WTC11 (cell line): ENCODE results near the gene PTPN13. TPM values are rescaled to one million over a fixed set of nuclear protein-coding genes. Genes with fewer than 3 reads are reported as not detected.

Experiments used
- ATAC-seq: fragments of 200-7000 bp; cut with Tn5 transposase; 2 replicates; pipeline ENCODE4 v1.10.0; 2021; ENCODE audit warnings: mild to moderate bottlenecking, moderate library complexity
- CTCF ChIA-PET: fragments of 300-600 bp; sonication (Branson Sonifier 250); formaldehyde crosslinking; loops from one replicate; lab custom pipeline; 2021; ENCODE audit warnings: antibody characterized with exemption; lab: Charles Lee
- POLR2A ChIA-PET: fragments of 350-600 bp; sonication (Branson Sonifier 250); formaldehyde crosslinking; loops from one replicate; lab custom pipeline; 2021; ENCODE audit warnings: antibody characterized with exemption; lab: Charles Lee
- DNase-seq: peaks from one replicate; pipeline ENCODE4 v3.0.0; 2021; ENCODE audit warnings: low spot score
- H3K27ac Mint-ChIP-seq: 2 replicates; pipeline ENCODE4 v1.8.0; 2021; ENCODE audit warnings: mixed read lengths
- H3K27me3 Mint-ChIP-seq: 2 replicates; pipeline ENCODE4 v1.8.0; 2021; ENCODE audit warnings: low read depth, mild to moderate bottlenecking, moderate library complexity, mixed read lengths
- H3K36me3 Mint-ChIP-seq: 2 replicates; pipeline ENCODE4 v1.8.0; 2021; ENCODE audit warnings: mixed read lengths
- H3K4me1 Mint-ChIP-seq: 2 replicates; pipeline ENCODE4 v1.8.0; 2022; ENCODE audit warnings: mixed read lengths
- H3K4me3 Mint-ChIP-seq: 2 replicates; pipeline ENCODE4 v1.8.0; 2021; ENCODE audit warnings: mild to moderate bottlenecking, moderate library complexity, mixed read lengths
- H3K9me3 Mint-ChIP-seq: 2 replicates; pipeline ENCODE4 v1.8.0; 2021; ENCODE audit warnings: mixed read lengths
- AFF4 ChIP-seq: sonication (generic); formaldehyde crosslinking; IDR thresholded peaks from 2 replicates; pipeline ENCODE4 v1.8.1; 2023; ENCODE audit warnings: mild to moderate bottlenecking, missing genetic modification reagents, borderline replicate concordance
- GABPB1 ChIP-seq: sonication (generic); formaldehyde crosslinking; IDR thresholded peaks from 2 replicates; pipeline ENCODE4 v1.8.1; 2023; ENCODE audit warnings: mild to moderate bottlenecking, missing genetic modification reagents
- GRHL2 ChIP-seq: fragments of 250-450 bp; sonication (Bioruptor Pico); IDR thresholded peaks from 2 replicates; pipeline ENCODE4 v1.8.0; 2022; ENCODE audit warnings: mild to moderate bottlenecking, moderate library complexity; ENCODE audit not compliant: insufficient replicate concordance, severe bottlenecking
- GTF2I ChIP-seq: fragments of 250-450 bp; sonication (Bioruptor Pico); conservative IDR thresholded peaks from 2 replicates; pipeline ENCODE4 v1.4.0; 2021; ENCODE audit warnings: mild to moderate bottlenecking
- MAX ChIP-seq: sonication (generic); formaldehyde crosslinking; IDR thresholded peaks from 2 replicates; pipeline ENCODE4 v1.8.0; 2022; ENCODE audit warnings: mild to moderate bottlenecking, missing genetic modification reagents
- NR1H2 ChIP-seq: sonication (generic); formaldehyde crosslinking; IDR thresholded peaks from 2 replicates; pipeline ENCODE4 v1.9.0; 2021; ENCODE audit warnings: mild to moderate bottlenecking, moderate library complexity, missing genetic modification reagents
- SMAD3 ChIP-seq: sonication (generic); formaldehyde crosslinking; IDR thresholded peaks from 2 replicates; pipeline ENCODE4 v1.8.0; 2022; ENCODE audit warnings: missing genetic modification reagents, mild to moderate bottlenecking, borderline replicate concordance
- TEAD4 ChIP-seq: sonication (generic); formaldehyde crosslinking; IDR thresholded peaks from 2 replicates; pipeline ENCODE4 v1.8.0; 2022; ENCODE audit warnings: mild to moderate bottlenecking, missing genetic modification reagents
- total RNA-seq: library from RNA; stranded (reverse); gene quantifications from 3 replicates; pipeline ENCODE4 v1.2.3, GENCODE V29; 2021
- TF ChIP-seq, protein P1 (sequence below): sonication (generic); formaldehyde crosslinking; IDR thresholded peaks from 2 replicates; pipeline ENCODE4 v1.8.1; 2023; ENCODE audit warnings: mild to moderate bottlenecking, moderate library complexity, missing genetic modification reagents
- TF ChIP-seq, protein P2 (sequence below): sonication (generic); formaldehyde crosslinking; IDR thresholded peaks from 2 replicates; pipeline ENCODE4 v1.8.1; 2022; ENCODE audit warnings: mild to moderate bottlenecking, moderate library complexity, missing genetic modification reagents
- TF ChIP-seq, protein P3 (sequence below): sonication (generic); formaldehyde crosslinking; IDR thresholded peaks from 2 replicates; pipeline ENCODE4 v1.8.0; 2023; ENCODE audit warnings: missing genetic modification reagents
- TF ChIP-seq, protein P4 (sequence below): fragments of 250-450 bp; sonication (Bioruptor Pico); IDR thresholded peaks from 2 replicates; pipeline ENCODE4 v1.9.0; 2021; ENCODE audit warnings: moderate library complexity, mild to moderate bottlenecking, inconsistent platforms, borderline replicate concordance
- TF ChIP-seq, protein P5 (sequence below): sonication (generic); formaldehyde crosslinking; IDR thresholded peaks from 2 replicates; pipeline ENCODE4 v1.8.1; 2022; ENCODE audit warnings: mild to moderate bottlenecking, missing genetic modification reagents, moderate library complexity, borderline replicate concordance

The PTPN13 gene
- total RNA-seq, 1 experiment from 2014 or later, result 49.7 TPM

GRCh38 chr4:86845593-86845992 is 251.5 kb downstream of the PTPN13 start:
- Mint-ChIP-seq H3K27ac (no peak overlapping the region), H3K4me1 (peaks cover 10% of the 10 kb centered on the region), H3K9me3 (no peaks in the 10 kb centered on the region), H3K27me3 (peaks cover 6% of the 10 kb centered on the region), H3K4me3 (no peak overlapping the region), H3K36me3 (no peaks in the 10 kb centered on the region)
- ChIA-PET CTCF (no interaction called here), POLR2A (no interaction called here)
- DNase-seq (no peak), ATAC-seq (no peak)
- no peak for TF ChIP-seq MAX (CRISPR knock-in tag)
- TF ChIP-seq GABPB1 (CRISPR knock-in tag), result no peak
- no peak for TF ChIP-seq NR1H2
- TF ChIP-seq TEAD4 (CRISPR knock-in tag), result no peak
- TF ChIP-seq, protein P1, sequence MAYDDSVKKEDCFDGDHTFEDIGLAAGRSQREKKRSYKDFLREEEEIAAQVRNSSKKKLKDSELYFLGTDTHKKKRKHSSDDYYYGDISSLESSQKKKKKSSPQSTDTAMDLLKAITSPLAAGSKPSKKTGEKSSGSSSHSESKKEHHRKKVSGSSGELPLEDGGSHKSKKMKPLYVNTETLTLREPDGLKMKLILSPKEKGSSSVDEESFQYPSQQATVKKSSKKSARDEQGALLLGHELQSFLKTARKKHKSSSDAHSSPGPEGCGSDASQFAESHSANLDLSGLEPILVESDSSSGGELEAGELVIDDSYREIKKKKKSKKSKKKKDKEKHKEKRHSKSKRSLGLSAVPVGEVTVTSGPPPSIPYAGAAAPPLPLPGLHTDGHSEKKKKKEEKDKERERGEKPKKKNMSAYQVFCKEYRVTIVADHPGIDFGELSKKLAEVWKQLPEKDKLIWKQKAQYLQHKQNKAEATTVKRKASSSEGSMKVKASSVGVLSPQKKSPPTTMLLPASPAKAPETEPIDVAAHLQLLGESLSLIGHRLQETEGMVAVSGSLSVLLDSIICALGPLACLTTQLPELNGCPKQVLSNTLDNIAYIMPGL (CRISPR knock-in tag), result no peak
- no peak for TF ChIP-seq GRHL2 (CRISPR knock-in tag)
- TF ChIP-seq, protein P2, sequence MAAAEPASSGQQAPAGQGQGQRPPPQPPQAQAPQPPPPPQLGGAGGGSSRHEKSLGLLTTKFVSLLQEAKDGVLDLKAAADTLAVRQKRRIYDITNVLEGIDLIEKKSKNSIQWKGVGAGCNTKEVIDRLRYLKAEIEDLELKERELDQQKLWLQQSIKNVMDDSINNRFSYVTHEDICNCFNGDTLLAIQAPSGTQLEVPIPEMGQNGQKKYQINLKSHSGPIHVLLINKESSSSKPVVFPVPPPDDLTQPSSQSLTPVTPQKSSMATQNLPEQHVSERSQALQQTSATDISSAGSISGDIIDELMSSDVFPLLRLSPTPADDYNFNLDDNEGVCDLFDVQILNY (CRISPR knock-in tag), result no peak
- TF ChIP-seq, protein P3, sequence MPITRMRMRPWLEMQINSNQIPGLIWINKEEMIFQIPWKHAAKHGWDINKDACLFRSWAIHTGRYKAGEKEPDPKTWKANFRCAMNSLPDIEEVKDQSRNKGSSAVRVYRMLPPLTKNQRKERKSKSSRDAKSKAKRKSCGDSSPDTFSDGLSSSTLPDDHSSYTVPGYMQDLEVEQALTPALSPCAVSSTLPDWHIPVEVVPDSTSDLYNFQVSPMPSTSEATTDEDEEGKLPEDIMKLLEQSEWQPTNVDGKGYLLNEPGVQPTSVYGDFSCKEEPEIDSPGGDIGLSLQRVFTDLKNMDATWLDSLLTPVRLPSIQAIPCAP, result no peak
- TF ChIP-seq, protein P4, sequence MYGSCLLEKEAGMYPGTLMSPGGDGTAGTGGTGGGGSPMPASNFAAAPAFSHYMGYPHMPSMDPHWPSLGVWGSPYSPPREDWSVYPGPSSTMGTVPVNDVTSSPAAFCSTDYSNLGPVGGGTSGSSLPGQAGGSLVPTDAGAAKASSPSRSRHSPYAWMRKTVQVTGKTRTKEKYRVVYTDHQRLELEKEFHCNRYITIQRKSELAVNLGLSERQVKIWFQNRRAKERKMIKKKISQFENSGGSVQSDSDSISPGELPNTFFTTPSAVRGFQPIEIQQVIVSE (CRISPR knock-in tag), result no peak
- TF ChIP-seq SMAD3 (CRISPR knock-in tag), result no peak

- ChIA-PET CTCF (interaction anchor here (2.0 kb wide), 1 partner anchor 32 kb away, joined by 8 read pairs; no protein-coding TSS in a partner anchor), POLR2A (no interaction called here)
- peaks cover 6% of the 10 kb centered on the region for H3K27me3 Mint-ChIP-seq
- no peak overlapping the region for H3K27ac Mint-ChIP-seq
- ATAC-seq, result no peak
- H3K4me1 Mint-ChIP-seq, result peaks cover 10% of the 10 kb centered on the region
- H3K4me3 Mint-ChIP-seq, result no peak overlapping the region
- DNase-seq, result no peak
- TF ChIP-seq AFF4 (CRISPR knock-in tag) (no peak), GTF2I (CRISPR knock-in tag) (no peak)
- TF ChIP-seq, protein P5, sequence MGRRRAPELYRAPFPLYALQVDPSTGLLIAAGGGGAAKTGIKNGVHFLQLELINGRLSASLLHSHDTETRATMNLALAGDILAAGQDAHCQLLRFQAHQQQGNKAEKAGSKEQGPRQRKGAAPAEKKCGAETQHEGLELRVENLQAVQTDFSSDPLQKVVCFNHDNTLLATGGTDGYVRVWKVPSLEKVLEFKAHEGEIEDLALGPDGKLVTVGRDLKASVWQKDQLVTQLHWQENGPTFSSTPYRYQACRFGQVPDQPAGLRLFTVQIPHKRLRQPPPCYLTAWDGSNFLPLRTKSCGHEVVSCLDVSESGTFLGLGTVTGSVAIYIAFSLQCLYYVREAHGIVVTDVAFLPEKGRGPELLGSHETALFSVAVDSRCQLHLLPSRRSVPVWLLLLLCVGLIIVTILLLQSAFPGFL (CRISPR knock-in tag), result no peak
- H3K9me3 Mint-ChIP-seq, result no peaks in the 10 kb centered on the region
- H3K36me3 Mint-ChIP-seq, result no peaks in the 10 kb centered on the region
These were observed 252.8 kb downstream of the PTPN13 start for GRCh38 chr4:86846921-86847320.
